Astrocyte of the cerebellum (primary cell): ENCODE measurements around the gene TBX10.
A peak's percentile ranks its signal among the peaks of the same experiment; 100 is the strongest.

Source experiments
- DNase-seq: peaks from one replicate; pipeline ENCODE4 v3.0.0-alpha.2; 2011; ENCODE audit warnings: low read depth
- H3K4me3 ChIP-seq: 2 replicates; pipeline ENCODE4 v1.5.1; 2011; ENCODE audit warnings: mild to moderate bottlenecking, low read depth, low read length, moderate library complexity
- CTCF ChIP-seq: IDR thresholded peaks from 2 replicates; pipeline ENCODE4 v1.5.1; 2012; ENCODE audit warnings: low read length, low read depth, moderate library complexity, mild to moderate bottlenecking; ENCODE audit errors: missing control alignments
- in situ Hi-C: cut with HindIII; loops from 2 replicates; pipeline ENCODE4 v1.10.0; 2017; ENCODE audit warnings: low sequenced_read_pairs

The TBX10 gene

DNA sequence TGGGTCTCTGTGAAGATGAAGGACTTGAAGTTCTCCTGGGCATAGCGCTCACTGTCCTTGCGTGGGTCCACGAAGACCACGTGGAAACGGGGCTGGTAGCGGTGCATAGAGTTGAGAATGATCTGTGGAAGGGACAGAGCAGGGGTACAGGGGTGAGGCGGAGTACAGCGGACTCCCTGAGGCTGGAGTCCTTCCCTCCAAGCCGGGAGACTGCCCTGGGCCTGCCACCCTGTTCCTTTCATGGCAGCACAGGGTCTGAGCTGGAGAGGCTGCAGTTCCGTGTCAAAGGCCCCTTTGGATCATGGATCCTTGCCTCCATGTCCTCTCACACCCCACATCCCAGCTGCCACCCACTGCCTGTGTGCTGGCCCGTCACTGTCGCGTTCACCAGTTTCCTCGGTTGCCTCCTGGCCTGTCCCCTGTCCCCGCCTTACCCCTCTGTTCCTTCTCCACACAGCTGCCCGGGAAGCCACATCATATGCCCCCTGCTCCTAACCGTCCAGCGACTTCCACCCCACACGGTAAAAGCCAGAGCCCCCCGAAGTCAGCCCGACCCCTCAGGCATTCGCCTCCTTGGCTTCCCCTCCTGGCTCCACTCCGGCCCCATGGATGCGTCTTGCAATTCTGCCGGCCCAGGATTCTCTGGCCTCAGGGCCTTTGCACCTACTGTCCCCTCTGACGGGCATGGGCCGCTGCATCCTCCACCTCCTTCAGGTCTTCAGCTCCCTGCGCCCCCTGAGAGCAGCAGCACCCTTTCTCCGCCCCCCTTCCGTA, 6.4 kb downstream of the TBX10 start:
- TF ChIP-seq CTCF = no peak
- in situ Hi-C loops = no loop called here

GRCh38 chr11:67632175-67632981, 7.2 kb downstream of the TBX10 start:
- no peak overlapping the region for H3K4me3 ChIP-seq
- DNase-seq = no peak
- in situ Hi-C loops = no loop called here
- no peak for TF ChIP-seq CTCF

More for the DNA sequence above, 6.4 kb downstream of the TBX10 start:
- no peak for DNase-seq
- no peak overlapping the region for H3K4me3 ChIP-seq

- DNase-seq = no peak
- no peak for TF ChIP-seq CTCF
- H3K4me3 ChIP-seq = no peak overlapping the region
- in situ Hi-C loops = no loop called here
These were observed 7.7 kb downstream of the TBX10 start for GRCh38 chr11:67631853-67632174.

GRCh38 chr11:67631411-67631810, 8.2 kb downstream of the TBX10 start:
- in situ Hi-C loops = no loop called here
- TF ChIP-seq CTCF = no peak
- DNase-seq = no peak
- no peak overlapping the region for H3K4me3 ChIP-seq

GRCh38 chr11:67630943-67631331, 8.6 kb downstream of the TBX10 start:
- DNase-seq = no peak
- TF ChIP-seq CTCF = no peak
- peak overlapping the region; percentile 67 for H3K4me3 ChIP-seq
- in situ Hi-C loops = no loop called here

DNA sequence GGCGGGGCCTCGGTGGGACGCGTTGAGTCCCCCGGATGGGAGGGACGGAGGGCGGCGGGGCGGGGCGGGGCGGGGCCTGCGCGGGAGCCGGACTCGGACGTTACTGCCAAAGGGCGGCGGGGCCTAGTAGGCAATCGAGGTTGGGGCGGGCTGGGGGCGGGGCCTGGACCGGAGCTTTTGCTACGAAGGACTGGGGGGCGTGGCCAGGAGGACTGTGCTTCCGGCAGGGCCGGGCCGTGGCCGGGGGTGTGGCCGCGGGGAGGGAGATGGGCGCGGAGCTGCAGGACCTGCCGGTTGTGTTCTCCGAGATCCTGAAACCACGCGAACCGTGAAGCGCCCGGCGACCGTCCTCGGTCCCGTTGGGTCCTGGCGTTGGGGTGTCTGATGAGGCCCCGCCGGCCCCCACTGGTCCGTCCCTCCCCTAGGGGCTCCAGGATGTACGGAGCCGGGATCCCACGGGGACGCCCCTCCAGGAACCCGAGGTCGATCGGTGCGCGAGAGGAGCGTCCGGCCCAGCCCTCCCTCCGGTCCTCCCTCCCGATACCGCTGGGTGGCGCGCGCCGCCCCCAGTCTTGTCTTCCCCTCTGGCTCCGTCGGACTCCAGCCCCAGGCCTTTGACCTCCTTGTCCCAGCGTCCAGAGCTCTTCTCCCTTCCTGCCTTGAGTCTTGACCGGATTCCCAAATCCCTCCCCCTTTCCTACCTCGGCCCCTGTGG, 9.2 kb downstream of the TBX10 start:
- peak; percentile 73 for TF ChIP-seq CTCF
- peak overlapping the region; percentile 67 for H3K4me3 ChIP-seq

More for the DNA sequence above, 9.2 kb downstream of the TBX10 start:
- in situ Hi-C loops = no loop called here
- DNase-seq = peak; percentile 88
